NCI-H2196 treated with DMSO at 0.1 percent for 48 hours (cell line): ENCODE data around the gene MRPL44.
"Not testable (repeated sequence)": the region's sequence is repeated elsewhere in the genome, so short reads cannot be mapped to it uniquely, and the experiment has no call there.

ENCODE experiments used
- DNase-seq: peaks from one replicate; lab custom pipeline; 2025; ENCODE audit not compliant: unreplicated experiment; lab: John Stamatoyannopoulos, UW

The MRPL44 gene

DNA sequence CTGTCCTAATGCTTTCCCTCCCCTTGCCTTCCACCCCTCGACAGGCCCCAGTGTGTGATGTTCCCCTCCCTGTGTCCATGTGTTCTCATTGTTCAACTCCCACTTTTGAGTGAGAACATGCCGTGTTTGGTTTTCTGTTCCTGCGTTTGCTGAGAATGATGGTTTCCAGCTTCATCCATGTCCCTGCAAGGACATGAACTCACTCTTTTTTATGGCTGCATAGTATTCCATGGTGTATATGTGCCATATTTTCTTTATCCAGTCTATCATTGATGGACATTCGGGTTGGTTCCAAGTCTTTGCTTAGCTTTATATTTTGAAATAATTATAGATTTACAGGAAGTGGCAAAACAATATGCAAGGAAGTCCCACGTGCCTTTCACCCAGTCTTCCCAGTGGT lies 43.4 kb downstream of the MRPL44 start:
- DNase-seq = not testable (repeated sequence)

DNA sequence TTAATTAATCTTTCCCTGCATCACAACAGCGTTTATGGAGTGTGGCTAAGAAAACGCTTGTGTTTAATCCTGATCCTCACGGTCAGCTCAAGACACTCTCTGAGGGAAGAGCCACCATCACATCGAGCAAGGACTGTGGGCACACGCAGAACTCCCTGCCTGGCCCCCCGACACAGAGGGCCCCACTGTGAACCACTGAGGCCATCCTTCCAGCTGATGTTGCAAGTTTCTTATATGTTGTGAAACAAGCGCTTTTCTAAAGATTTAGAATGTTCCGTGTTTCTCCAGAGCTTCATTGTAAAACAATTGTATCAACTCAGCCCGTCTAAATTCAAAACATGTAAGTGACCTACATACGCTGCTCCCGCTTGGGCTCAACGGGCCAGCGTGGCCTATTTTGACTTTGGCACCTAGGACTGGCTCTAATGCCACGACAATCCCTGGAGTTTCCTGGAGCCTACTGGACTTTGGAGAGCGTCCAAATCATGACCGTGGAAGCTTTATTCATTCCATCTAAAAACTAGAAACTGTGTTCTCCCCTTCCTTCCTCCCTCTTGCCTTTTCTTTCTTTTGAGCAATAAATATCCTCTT lies 46.9 kb downstream of the MRPL44 start:
- DNase-seq = no peak

DNA sequence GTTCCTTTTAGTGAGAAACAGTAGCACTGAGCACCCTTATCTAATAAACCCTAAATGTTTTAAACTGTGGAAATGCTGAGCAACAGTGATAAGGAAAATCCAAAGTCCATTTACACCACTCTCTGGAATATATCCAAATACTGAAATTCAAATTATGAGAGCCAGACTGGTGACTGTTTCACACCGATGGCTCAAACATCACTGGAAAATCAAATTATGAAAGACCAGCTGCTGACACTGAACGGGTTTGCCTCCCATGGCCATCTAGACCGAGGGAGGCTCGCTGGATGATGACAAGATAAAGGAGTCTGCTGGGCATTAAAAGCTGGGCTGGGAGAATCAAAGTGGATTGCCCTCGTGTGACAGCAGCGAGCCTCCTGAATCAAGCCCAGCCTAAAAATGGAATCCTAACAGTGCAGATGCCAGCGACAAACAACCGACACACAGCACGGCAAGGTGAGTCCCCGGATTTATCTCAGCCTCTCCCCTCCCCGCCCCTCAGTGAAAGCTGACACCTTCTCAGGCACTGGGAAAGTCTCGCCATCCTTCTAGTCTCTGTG lies 51.5 kb downstream of the MRPL44 start:
- DNase-seq = no peak

DNA sequence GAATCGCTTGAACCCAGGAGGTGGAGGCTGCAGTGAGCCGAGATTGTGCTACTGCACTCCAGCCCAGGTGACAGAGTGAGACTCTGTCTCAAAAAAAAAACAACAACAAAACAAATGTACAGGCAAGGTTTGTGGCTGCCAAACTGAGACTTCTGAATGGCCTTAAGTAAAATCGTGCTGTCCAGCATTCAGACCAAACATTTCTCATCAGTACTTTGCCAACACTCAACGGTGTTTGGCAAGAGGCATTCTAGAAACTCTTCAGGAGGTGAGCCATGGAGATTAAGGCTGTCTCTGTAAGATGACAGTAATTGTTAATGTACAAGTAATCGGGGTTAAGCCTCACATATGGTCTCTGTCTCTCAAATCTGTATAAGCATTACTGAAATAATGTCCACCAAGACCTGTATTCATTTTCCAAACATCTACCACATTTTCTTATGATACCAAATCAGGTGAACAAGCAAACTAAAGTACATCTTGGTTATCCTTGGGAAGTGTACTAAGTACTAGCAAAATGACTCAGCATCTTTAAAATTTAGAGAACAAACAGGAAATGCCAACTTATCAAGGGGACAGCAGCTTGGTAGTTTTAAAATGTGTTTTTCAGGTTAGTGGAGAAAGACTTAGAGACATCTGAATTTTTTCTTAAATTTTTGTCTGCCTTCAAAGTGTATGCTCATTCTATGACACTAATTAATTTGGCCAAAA lies 52.5 kb downstream of the MRPL44 start:
- DNase-seq = no peak

DNA sequence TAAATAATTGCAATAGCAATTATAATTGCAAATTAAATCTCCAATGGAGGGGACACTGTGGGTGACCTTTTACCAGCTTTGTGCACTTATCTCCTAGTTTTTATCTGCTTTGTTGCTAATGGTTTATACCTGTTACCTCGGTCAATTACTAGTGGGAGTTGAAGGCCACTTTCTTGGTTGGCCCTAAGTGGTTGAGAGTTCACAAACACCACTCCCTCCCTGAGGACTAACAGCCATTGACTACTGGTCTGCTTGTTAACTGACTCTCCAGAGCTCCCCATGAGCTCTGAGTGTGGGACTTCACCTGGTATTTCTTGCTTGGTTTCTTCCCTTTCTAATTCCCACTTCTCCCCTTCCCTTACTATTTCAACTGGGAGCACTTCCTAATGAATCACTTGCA lies 54.6 kb downstream of the MRPL44 start:
- no peak for DNase-seq

DNA sequence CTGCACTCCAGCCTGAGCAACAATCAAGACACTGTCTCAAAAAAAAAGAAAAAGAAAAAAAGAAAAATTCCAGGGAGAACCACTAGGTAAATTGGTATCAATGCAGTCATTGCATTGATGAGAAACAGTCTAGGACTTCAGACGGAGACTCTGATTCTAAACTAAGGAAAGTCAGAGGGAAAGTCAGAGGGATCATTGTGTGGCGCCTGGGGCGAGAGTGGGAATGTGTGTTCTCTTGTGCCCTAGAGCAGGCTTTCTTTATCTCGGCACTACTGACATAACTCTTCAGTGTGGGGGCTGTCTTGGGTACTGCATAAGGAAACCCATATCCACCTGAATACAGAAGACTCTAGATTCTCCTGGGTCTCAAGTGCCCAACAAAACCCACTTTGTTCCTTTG lies 57.1 kb downstream of the MRPL44 start:
- no peak for DNase-seq

DNA sequence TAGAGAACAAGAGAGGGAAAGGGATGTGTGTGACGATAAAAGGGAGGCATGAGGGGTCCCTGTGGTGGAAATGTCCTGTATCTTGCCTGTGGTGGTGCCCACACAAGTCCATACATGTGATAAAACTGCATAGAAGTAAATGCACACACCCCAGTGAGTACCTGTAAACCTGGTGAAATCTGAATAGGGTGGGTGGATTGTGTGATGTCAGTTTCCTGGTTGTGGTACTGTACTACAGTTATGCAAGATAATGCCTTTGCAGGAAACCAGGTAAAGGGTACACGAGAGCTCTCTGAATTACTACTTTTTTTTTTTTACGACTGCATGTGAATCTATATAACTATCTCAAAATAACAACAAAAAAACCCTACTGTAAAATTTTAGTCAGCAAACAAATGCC lies 59.7 kb downstream of the MRPL44 start:
- no peak for DNase-seq
